H1 (cell line): ENCODE data around the gene PELI2. TPM values are rescaled to one million over a fixed set of nuclear protein-coding genes. Genes with fewer than 3 reads are reported as not detected.

Experiments used
- CEBPB ChIP-seq: IDR thresholded peaks from 2 replicates; pipeline ENCODE4 v1.6.1; 2012; ENCODE audit warnings: low read depth, low read length
- CHD1 ChIP-seq: IDR thresholded peaks from 2 replicates; pipeline ENCODE4 v1.6.1; 2012; ENCODE audit warnings: low read depth, low read length, improper control_type of control experiment
- CTBP2 ChIP-seq: IDR thresholded peaks from 2 replicates; pipeline ENCODE4 v1.7.0; 2011; ENCODE audit warnings: borderline replicate concordance, mild to moderate bottlenecking, moderate library complexity, mixed read lengths, low read length; ENCODE audit not compliant: insufficient read depth, insufficient read length
- FOSL1 ChIP-seq: IDR thresholded peaks from 2 replicates; pipeline ENCODE4 v1.6.1; 2011; ENCODE audit warnings: mild to moderate bottlenecking, low read depth, low read length, moderate library complexity; ENCODE audit not compliant: insufficient read depth
- JUND ChIP-seq: IDR thresholded peaks from 2 replicates; pipeline ENCODE4 v1.6.1; 2011; ENCODE audit warnings: mild to moderate bottlenecking, improper control_type of control experiment, low read length
- PHF8 ChIP-seq: fragments of 200-600 bp; sonication (generic); conservative IDR thresholded peaks from 2 replicates; pipeline ENCODE4 v1.7.1; 2012; ENCODE audit warnings: low read depth, mild to moderate bottlenecking, inconsistent platforms, low read length, moderate library complexity
- RBBP5 ChIP-seq: IDR thresholded peaks from 2 replicates; pipeline ENCODE4 v1.7.1; 2012; ENCODE audit warnings: low read depth, mild to moderate bottlenecking, inconsistent platforms, low read length, moderate library complexity, borderline replicate concordance
- SIN3A ChIP-seq, 2 experiments: IDR thresholded peaks in 1 of 2; conservative IDR thresholded peaks in 1 of 2; 2 replicates each; pipeline ENCODE4 v1.6.1; 2011 to 2012; ENCODE audit warnings: low read length in 2 of 2, improper control_type of control experiment in 1 of 2, low read depth in 1 of 2, mild to moderate bottlenecking in 1 of 2
- SIRT6 ChIP-seq: IDR thresholded peaks from one replicate; pipeline ENCODE4 v1.7.1; 2012; ENCODE audit warnings: low read length, inconsistent platforms
- SRF ChIP-seq: IDR thresholded peaks from 2 replicates; pipeline ENCODE4 v1.6.1; 2011; ENCODE audit warnings: mild to moderate bottlenecking, low read depth, low read length, moderate library complexity
- polyA plus RNA-seq, 7 experiments: library from polyadenylated mRNA; depleted of rRNA in 3 of 7; stranded (reverse) in 5 of 7; unstranded in 2 of 7; fragments of >200 nt in 5 of 7; fragments of 200-250 nt in 2 of 7; gene quantifications; 1 replicate in 5 of 7; 2 replicates in 1 of 7; 4 replicates in 1 of 7; pipeline versions ENCODE4 v1.2.1 to v1.2.3, GENCODE V29; 2011 to 2013; ENCODE audit warnings: missing spikeins in 2 of 7, mixed read lengths in 2 of 7
- total RNA-seq: library from RNA; stranded (reverse); fragmentation: NEBNext Ultra II Directional; extraction: Animal tissue kit (Norgen Biotek cat#: 25700); gene quantifications from 2 replicates; pipeline ENCODE4 v1.2.1, GENCODE V29; 2021

PELI2 gene
- total and polyA plus RNA-seq, 2 of the 8 experiments (the other 6 are each of a cell fraction or from before 2014, with no cell fraction given): 14.6 to 25.7 TPM

DNA sequence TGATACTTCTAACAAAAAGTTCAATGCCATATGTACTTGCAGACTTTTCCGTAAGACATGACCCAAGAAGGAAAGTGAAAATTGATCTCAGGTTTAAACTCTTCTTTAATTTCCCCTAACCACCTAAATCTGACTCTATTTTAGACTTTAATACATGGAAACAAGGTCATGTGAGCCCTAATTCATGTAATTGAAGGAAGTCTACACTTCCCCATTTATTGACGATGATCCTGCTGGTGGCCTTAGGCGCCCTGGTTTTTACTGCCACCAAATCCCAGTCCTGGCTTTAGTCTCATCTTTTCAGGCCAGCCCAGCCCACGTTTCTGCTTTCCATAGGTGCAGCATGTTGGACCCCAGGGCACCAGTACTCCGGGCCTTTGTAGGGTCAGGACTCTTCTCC, 157.9 kb downstream of the PELI2 start (continued):
- TF ChIP-seq CTBP2 (no peak), RBBP5 (no peak), CHD1 (no peak), SIN3A (conservative IDR thresholded peaks at IDR 0.05 in 1 of 2, IDR thresholded peaks at IDR 0.05 in 1 of 2; ENCODE audit: low read depth in 1 of 2, low read length in 2 of 2) (no peak), FOSL1 (no peak), SRF (no peak), SIRT6 (no peak), JUND (no peak), CEBPB (no peak), PHF8 (no peak)
